ENCODE data around the gene SYPL1. TPM values are rescaled to one million over a fixed set of nuclear protein-coding genes. Genes with fewer than 3 reads are reported as not detected.

Gene SYPL1
- total RNA-seq, 1 donor from 2014 or later: 83.6 TPM

DNA sequence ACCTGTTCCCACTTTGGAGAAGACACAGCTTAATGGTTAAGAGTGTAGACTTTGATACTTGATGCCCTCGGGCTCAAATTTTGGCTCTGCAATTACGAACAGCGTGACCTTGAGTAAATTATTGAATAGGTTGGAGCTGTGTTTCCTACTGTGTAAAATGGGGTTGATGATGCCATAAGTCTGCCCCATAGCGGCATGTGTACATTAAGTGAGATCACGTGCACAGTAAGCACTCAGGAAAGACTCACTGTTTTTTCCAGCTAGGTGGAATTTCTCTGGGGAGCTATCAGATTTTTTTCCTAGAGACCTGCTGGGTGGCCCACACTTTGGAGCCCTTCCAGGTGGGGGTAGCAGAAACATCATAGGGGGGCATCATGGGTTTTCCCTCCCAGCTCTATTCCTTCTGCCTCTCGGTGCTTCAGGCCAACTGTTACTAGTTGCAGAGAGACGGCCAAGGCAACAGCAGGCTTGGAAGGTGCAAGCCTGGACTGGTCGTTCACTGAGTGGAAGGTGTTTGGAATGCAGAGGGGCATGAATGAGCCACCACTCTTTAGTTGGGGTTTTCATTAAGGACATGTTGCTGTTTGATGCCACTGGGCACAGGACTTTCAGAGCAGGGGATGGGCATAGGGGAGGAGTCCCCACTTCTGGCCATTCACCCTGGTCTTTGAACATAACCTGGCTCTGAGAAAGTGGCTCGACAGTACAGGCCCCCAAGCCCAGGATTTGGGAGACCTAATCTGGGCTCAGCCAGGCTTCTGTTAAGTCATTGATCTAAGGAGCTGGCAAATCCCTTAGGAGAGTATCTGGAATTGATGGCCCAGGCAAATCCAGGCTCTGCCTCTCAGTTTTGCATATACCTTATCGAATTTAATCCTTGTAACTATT lies 64.0 kb downstream of the SYPL1 start:
- no peaks in the 10 kb centered on the region for H3K36me3 ChIP-seq
- TF ChIP-seq CTCF (IDR thresholded peaks at IDR 0.05; ENCODE audit: borderline replicate concordance): no peak
- intact Hi-C loops (cut with micrococcal nuclease): loop anchor here (10.0 kb wide), 1 partner anchor 393 kb away; no protein-coding TSS in a partner anchor

DNA sequence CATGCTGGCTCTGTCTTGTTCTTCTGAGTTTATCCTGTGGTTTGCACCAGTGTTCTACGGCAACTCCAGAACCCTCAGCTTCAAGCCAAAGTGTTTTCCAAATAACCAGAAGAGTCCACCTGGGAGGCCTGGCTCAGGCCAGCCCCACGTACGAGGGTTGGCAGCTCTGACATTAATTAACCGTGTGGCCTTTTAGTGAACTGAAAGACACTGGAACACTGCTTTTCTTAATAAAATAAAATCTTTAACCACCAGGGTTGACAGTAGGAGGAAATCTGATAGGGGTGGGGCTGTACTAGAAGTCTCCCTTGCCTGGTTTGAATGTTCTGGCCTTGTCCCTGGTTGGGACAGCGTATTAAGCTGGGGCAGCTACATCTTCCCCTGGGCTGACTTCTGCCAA lies 64.9 kb downstream of the SYPL1 start:
- H3K4me1 ChIP-seq: peaks cover 18% of the 10 kb centered on the region
- no peak for TF ChIP-seq CTCF (IDR thresholded peaks at IDR 0.05; ENCODE audit: borderline replicate concordance)
- peaks cover 7% of the 10 kb centered on the region for H3K9me3 ChIP-seq (replicated peaks)
- H3K4me3 ChIP-seq: no peak overlapping the region
- intact Hi-C loops (cut with micrococcal nuclease): loop anchor here (10.0 kb wide), 1 partner anchor 392 kb away; no protein-coding TSS in a partner anchor
- no peak overlapping the region for H3K27ac ChIP-seq (replicated peaks)
- H3K27me3 ChIP-seq (ENCODE audit: low read depth): peaks cover 19% of the 10 kb centered on the region
- no peaks in the 10 kb centered on the region for H3K36me3 ChIP-seq
- no peak for DNase-seq

More for the DNA sequence above, 64.0 kb downstream of the SYPL1 start:
- H3K27me3 ChIP-seq (ENCODE audit: low read depth): peaks cover 16% of the 10 kb centered on the region
- no peak overlapping the region for H3K27ac ChIP-seq (replicated peaks)
- no peak for DNase-seq
- H3K9me3 ChIP-seq (replicated peaks): peaks cover 7% of the 10 kb centered on the region
- H3K4me3 ChIP-seq: no peak overlapping the region
- H3K4me1 ChIP-seq: peaks cover 9% of the 10 kb centered on the region

DNA sequence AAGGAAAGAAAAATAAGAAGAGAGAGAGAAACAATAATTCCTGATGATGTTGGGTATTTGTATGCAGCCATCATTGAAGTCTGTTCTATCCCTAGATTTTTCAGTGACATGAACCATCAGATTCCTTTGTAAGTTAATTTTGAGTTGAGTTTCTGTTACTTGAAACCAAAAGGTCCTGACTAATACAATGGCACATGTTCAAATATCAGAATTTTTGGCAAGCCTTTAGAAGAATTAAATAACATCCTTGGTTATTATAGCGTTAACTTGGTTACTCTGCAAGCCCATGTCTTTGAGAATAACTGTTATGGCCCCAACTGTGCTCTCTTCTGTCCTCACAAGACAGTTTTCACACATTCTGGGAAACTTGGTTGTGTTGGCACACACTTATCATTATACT lies 66.5 kb downstream of the SYPL1 start:
- TF ChIP-seq CTCF (IDR thresholded peaks at IDR 0.05; ENCODE audit: borderline replicate concordance): no peak
- no peak overlapping the region for H3K4me3 ChIP-seq
- H3K9me3 ChIP-seq (replicated peaks): no peaks in the 10 kb centered on the region
- H3K36me3 ChIP-seq: no peaks in the 10 kb centered on the region
- H3K27ac ChIP-seq (replicated peaks): no peak overlapping the region
- H3K27me3 ChIP-seq (ENCODE audit: low read depth): peaks cover 19% of the 10 kb centered on the region
- intact Hi-C loops (cut with micrococcal nuclease): loop anchor here (10.0 kb wide), 1 partner anchor 391 kb away; no protein-coding TSS in a partner anchor
- no peak for DNase-seq
- H3K4me1 ChIP-seq: peaks cover 23% of the 10 kb centered on the region

DNA sequence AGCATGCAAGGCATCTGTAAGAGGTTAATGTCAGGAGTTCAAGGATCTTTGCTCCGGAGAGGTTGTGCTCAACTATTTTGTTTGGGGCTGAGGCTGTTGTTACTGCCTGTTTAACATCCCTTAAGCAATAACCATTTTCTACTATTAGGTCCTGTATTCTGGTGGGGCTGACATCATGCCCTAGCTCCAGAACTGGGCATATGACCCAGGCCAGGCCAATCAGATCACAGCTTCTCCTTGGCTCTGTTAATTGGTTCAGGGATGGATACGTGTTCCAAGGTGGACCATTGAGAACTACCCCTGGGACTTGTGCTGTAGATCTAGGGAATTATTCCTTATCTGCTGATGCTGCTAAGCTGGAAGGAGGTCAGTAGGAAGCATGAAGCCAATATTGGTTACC lies 67.0 kb downstream of the SYPL1 start:
- intact Hi-C loops (cut with micrococcal nuclease): loop anchor here (10.0 kb wide), 1 partner anchor 390 kb away; no protein-coding TSS in a partner anchor
- H3K27me3 ChIP-seq (ENCODE audit: low read depth): peaks cover 19% of the 10 kb centered on the region
- H3K4me3 ChIP-seq: no peak overlapping the region
- H3K27ac ChIP-seq (replicated peaks): no peak overlapping the region
- no peak for TF ChIP-seq CTCF (IDR thresholded peaks at IDR 0.05; ENCODE audit: borderline replicate concordance)
- no peak for DNase-seq
- no peaks in the 10 kb centered on the region for H3K36me3 ChIP-seq
- H3K9me3 ChIP-seq (replicated peaks): no peaks in the 10 kb centered on the region
- peaks cover 18% of the 10 kb centered on the region for H3K4me1 ChIP-seq

- no peak for TF ChIP-seq CTCF (IDR thresholded peaks at IDR 0.05; ENCODE audit: borderline replicate concordance)
- Histone ChIP-seq H3K4me3 (no peak overlapping the region), H3K27ac (replicated peaks) (no peak overlapping the region), H3K4me1 (peaks cover 17% of the 10 kb centered on the region), H3K27me3 (ENCODE audit: low read depth) (peaks cover 19% of the 10 kb centered on the region), H3K9me3 (replicated peaks) (no peaks in the 10 kb centered on the region), H3K36me3 (no peaks in the 10 kb centered on the region)
- no peak for DNase-seq
- intact Hi-C loops (cut with micrococcal nuclease): loop anchor here (10.0 kb wide), 1 partner anchor 387 kb away; no protein-coding TSS in a partner anchor
These were observed 69.9 kb downstream of the SYPL1 start for GRCh38 chr7:106042196-106042611.
